ENCODE measurements around the gene NEMP2.
"Not testable (repeated sequence)": the region's sequence is repeated elsewhere in the genome, so short reads cannot be mapped to it uniquely, and the experiment has no call there.

The NEMP2 gene

GRCh38 chr2:190524928-190525327 lies 9.6 kb downstream of the NEMP2 start:
- DNase-seq, result no peak

GRCh38 chr2:190519975-190520767 lies 14.4 kb downstream of the NEMP2 start:
- no peak for DNase-seq

GRCh38 chr2:190517468-190517867 lies 17.1 kb downstream of the NEMP2 start:
- DNase-seq, result no peak

GRCh38 chr2:190515687-190516086 lies 18.8 kb downstream of the NEMP2 start:
- DNase-seq, result no peak

- no peak for DNase-seq
Observed at GRCh38 chr2:190514676-190515075, 19.8 kb downstream of the NEMP2 start.

- DNase-seq, result no peak
Observed at GRCh38 chr2:190513877-190514276, 20.6 kb downstream of the NEMP2 start.

GRCh38 chr2:190512539-190513095 lies 21.9 kb downstream of the NEMP2 start:
- no peak for DNase-seq

- DNase-seq, result no peak
Observed at GRCh38 chr2:190511104-190511503, 23.4 kb downstream of the NEMP2 start.

GRCh38 chr2:190509895-190510294 lies 24.6 kb downstream of the NEMP2 start:
- DNase-seq, result not testable (repeated sequence)

- no peak for DNase-seq
Observed at GRCh38 chr2:190507135-190507534, 27.4 kb downstream of the NEMP2 start.

- DNase-seq, result no peak
Observed at GRCh38 chr2:190506666-190507065, 27.9 kb downstream of the NEMP2 start.

- DNase-seq, result no peak
Observed at GRCh38 chr2:190505696-190506095, 28.8 kb downstream of the NEMP2 start.

- DNase-seq, result no peak
Observed at GRCh38 chr2:190504912-190505311, 29.6 kb downstream of the NEMP2 start.

- DNase-seq, result no peak
Observed at GRCh38 chr2:190503088-190503487, 31.4 kb downstream of the NEMP2 start.

- no peak for DNase-seq
Observed at GRCh38 chr2:190501702-190502407, 32.7 kb downstream of the NEMP2 start.

- no peak for DNase-seq
Observed at GRCh38 chr2:190501231-190501630, 33.3 kb downstream of the NEMP2 start.

GRCh38 chr2:190500054-190500502 lies 34.4 kb downstream of the NEMP2 start:
- DNase-seq, result no peak

GRCh38 chr2:190499273-190499672 lies 35.2 kb downstream of the NEMP2 start:
- no peak for DNase-seq

GRCh38 chr2:190497428-190497827 lies 37.1 kb downstream of the NEMP2 start:
- DNase-seq, result no peak

GRCh38 chr2:190494600-190495227 lies 39.8 kb downstream of the NEMP2 start:
- not testable (repeated sequence) for DNase-seq

- DNase-seq, result no peak
Observed at GRCh38 chr2:190493095-190493494, 41.4 kb downstream of the NEMP2 start.

GRCh38 chr2:190490502-190490901 lies 44.0 kb downstream of the NEMP2 start:
- no peak for DNase-seq

- no peak for DNase-seq
Observed at GRCh38 chr2:190489475-190489874, 45.0 kb downstream of the NEMP2 start.

Measured in retina (tissue), 1 donor.